Activated T-cell treated with anti-CD3 and anti-CD28 coated beads, Interleukin-2, amount 50 U/mL, for 4 hours (primary cell): ENCODE measurements around the gene PIGQ. TPM values are rescaled to one million over a fixed set of nuclear protein-coding genes. Genes with fewer than 3 reads are reported as not detected.

Source experiments
- ATAC-seq, 2 donors: fragments of 200-7000 bp; cut with Tn5 transposase; one replicate each; pipeline ENCODE4 v1.10.0; 2021
- DNase-seq: peaks from one replicate; pipeline ENCODE4 v3.0.0-alpha.2; 2020
- H3K27me3 Mint-ChIP-seq: one replicate; pipeline ENCODE4 v1.8.0; 2021; ENCODE audit warnings: low read depth, mixed read lengths
- H3K36me3 Mint-ChIP-seq: one replicate; pipeline ENCODE4 v1.8.0; 2022; ENCODE audit warnings: mixed read lengths; ENCODE audit not compliant: insufficient read depth
- H3K4me1 Mint-ChIP-seq: one replicate; pipeline ENCODE4 v1.8.0; 2021; ENCODE audit warnings: low read depth, mixed read lengths
- H3K4me3 Mint-ChIP-seq: one replicate; pipeline ENCODE4 v1.8.0; 2021; ENCODE audit warnings: mild to moderate bottlenecking, moderate library complexity, mixed read lengths
- H3K9me3 Mint-ChIP-seq: one replicate; pipeline ENCODE4 v1.8.0; 2021; ENCODE audit warnings: mixed read lengths
- total RNA-seq, 3 donors: library from RNA; stranded (reverse); gene quantifications; one replicate each; pipeline ENCODE4 v1.2.1, GENCODE V29; 2021

Gene PIGQ
- total RNA-seq, 3 donors from 2014 or later = 45.0 to 47.8 (median 46.1) TPM

GRCh38 chr16:632486-633335 is 62.9 kb downstream of the PIGQ start:
- no peak for DNase-seq
- Mint-ChIP-seq H3K27me3 (peaks cover 3% of the 10 kb centered on the region), H3K4me1 (peaks cover 2% of the 10 kb centered on the region), H3K4me3 (no peak overlapping the region), H3K36me3 (no peaks in the 10 kb centered on the region), H3K9me3 (no peaks in the 10 kb centered on the region)
- ATAC-seq = no peak

GRCh38 chr16:633336-634050 is 63.7 kb downstream of the PIGQ start:
- no peak for ATAC-seq
- no peak overlapping the region for H3K4me3 Mint-ChIP-seq
- no peaks in the 10 kb centered on the region for H3K9me3 Mint-ChIP-seq
- DNase-seq = no peak
- peaks cover 3% of the 10 kb centered on the region for H3K27me3 Mint-ChIP-seq
- H3K36me3 Mint-ChIP-seq = no peaks in the 10 kb centered on the region
- peaks cover 4% of the 10 kb centered on the region for H3K4me1 Mint-ChIP-seq

Other genes with a start within 250 kb of the PIGQ start
- gene AXIN1, start 217.2 kb upstream of the PIGQ start, total RNA-seq = 10 to 100 TPM; 34.1 to 40.4 (median 35.4) TPM
- gene MRPL28, start 199.4 kb upstream of the PIGQ start, total RNA-seq = 100 to 1,000 TPM; 124 to 136 (median 128) TPM
- 10 to 100 TPM; 33.4 to 39.1 (median 34.0) TPM for gene PGAP6, start 188.0 kb upstream of the PIGQ start, total RNA-seq
- 10 to 100 TPM; 46.1 to 78.9 (median 52.7) TPM for gene NME4, start 172.8 kb upstream of the PIGQ start, total RNA-seq
- gene DECR2, start 168.1 kb upstream of the PIGQ start, total RNA-seq = 10 to 100 TPM; 16.9 to 19.1 (median 17.8) TPM
- 10 to 100 TPM; 28.2 to 31.3 (median 28.8) TPM for gene RAB11FIP3, start 144.3 kb upstream of the PIGQ start, total RNA-seq
- gene CAPN15, start 42.3 kb upstream of the PIGQ start, total RNA-seq = 100 to 1,000 TPM; 134 to 164 (median 153) TPM
- gene PRR35, start 9.6 kb upstream of the PIGQ start, total RNA-seq = under 1 TPM; 0.08 to 0.11 (median 0.10) TPM
- under 1 TPM; 0.13 to 0.18 (median 0.16) TPM for gene NHLRC4, start 3.0 kb upstream of the PIGQ start, total RNA-seq
- gene RAB40C, start 20.1 kb downstream of the PIGQ start, total RNA-seq = 10 to 100 TPM; 13.4 to 15.7 (median 14.6) TPM
- under 1 TPM; 0.40 to 0.71 (median 0.49) TPM for gene WFIKKN1, start 61.0 kb downstream of the PIGQ start, total RNA-seq
- 100 to 1,000 TPM; 132 to 174 (median 159) TPM for gene METTL26, start 66.3 kb downstream of the PIGQ start, total RNA-seq
- 100 to 1,000 TPM in 1 of 3 donors, 10 to 100 TPM in 2; 83.1 to 104 (median 88.2) TPM for gene MCRIP2, start 71.9 kb downstream of the PIGQ start, total RNA-seq
- 100 to 1,000 TPM in 1 of 3 donors, 10 to 100 TPM in 2; 81.0 to 104 (median 87.8) TPM for gene WDR90, start 79.4 kb downstream of the PIGQ start, total RNA-seq
- 100 to 1,000 TPM; 212 to 215 (median 212) TPM for gene RHOT2, start 98.2 kb downstream of the PIGQ start, total RNA-seq
- under 1 TPM; 0.52 to 0.71 (median 0.53) TPM for gene RHBDL1, start 105.7 kb downstream of the PIGQ start, total RNA-seq
- 100 to 1,000 TPM; 117 to 136 (median 127) TPM for gene STUB1, start 110.4 kb downstream of the PIGQ start, total RNA-seq
- 10 to 100 TPM; 77.0 to 90.4 (median 88.7) TPM for gene JMJD8, start 114.4 kb downstream of the PIGQ start, total RNA-seq
- gene WDR24, start 120.4 kb downstream of the PIGQ start, total RNA-seq = 10 to 100 TPM; 28.2 to 32.4 (median 29.1) TPM
- 1 to 10 TPM; 2.0 to 6.0 (median 4.8) TPM for gene FBXL16, start 135.8 kb downstream of the PIGQ start, total RNA-seq
- gene METRN, start 145.2 kb downstream of the PIGQ start, total RNA-seq = 10 to 100 TPM; 23.8 to 34.7 (median 28.2) TPM
- gene ANTKMT, start 151.2 kb downstream of the PIGQ start, total RNA-seq = 10 to 100 TPM; 66.0 to 75.0 (median 67.8) TPM
- 1 to 10 TPM; 5.4 to 9.1 (median 7.0) TPM for gene CCDC78, start 156.5 kb downstream of the PIGQ start, total RNA-seq
- 10 to 100 TPM in 2 of 3 donors, 1 to 10 TPM in 1; 8.8 to 13.0 (median 12.4) TPM for gene HAGHL, start 157.1 kb downstream of the PIGQ start, total RNA-seq
- 10 to 100 TPM; 30.1 to 39.5 (median 34.8) TPM for gene CIAO3, start 171.0 kb downstream of the PIGQ start, total RNA-seq
- under 1 TPM in 1 of 3 donors, not detected in 2; 0.08 TPM for gene MSLN, start 190.8 kb downstream of the PIGQ start, total RNA-seq
- gene RPUSD1, start 218.4 kb downstream of the PIGQ start, total RNA-seq = 10 to 100 TPM; 72.3 to 99.0 (median 75.1) TPM
- 100 to 1,000 TPM; 138 to 171 (median 161) TPM for gene CHTF18, start 218.7 kb downstream of the PIGQ start, total RNA-seq
- gene GNG13, start 230.8 kb downstream of the PIGQ start, total RNA-seq = not detected